CD4-positive, CD25-positive, alpha-beta regulatory T cell (primary cell): Measurements from ENCODE around the gene TAS2R19. TPM values are rescaled to one million over a fixed set of nuclear protein-coding genes. Genes with fewer than 3 reads are reported as not detected.

Experiments used
- ATAC-seq, 2 donors: fragments of 150-1000 bp; cut with Tn5 transposase; one replicate each; pipeline ENCODE4 v1.10.0; 2021; ENCODE audit warnings: low read depth in 2 of 2, moderate number of reproducible peaks in 2 of 2, moderate library complexity in 1 of 2
- DNase-seq, 3 donors: peaks; one replicate each; pipeline versions ENCODE4 v3.0.0 to v3.0.0-alpha.2; 2012 to 2022; ENCODE audit warnings: mixed read lengths in 1 of 3
- H3K27ac ChIP-seq: one replicate; pipeline ENCODE4 v1.7.0; 2013; ENCODE audit warnings: mild to moderate bottlenecking, low read length; ENCODE audit not compliant: insufficient read depth, poor library complexity, severe bottlenecking
- H3K27me3 ChIP-seq: one replicate; pipeline ENCODE4 v1.7.0; 2013; ENCODE audit warnings: low read length; ENCODE audit not compliant: control insufficient read depth, insufficient read depth
- H3K36me3 ChIP-seq: one replicate; pipeline ENCODE4 v1.7.0; 2013; ENCODE audit warnings: mild to moderate bottlenecking, low read length, moderate library complexity; ENCODE audit not compliant: control insufficient read depth, insufficient read depth
- H3K4me1 ChIP-seq: 2 replicates; pipeline ENCODE4 v1.7.0; 2013; ENCODE audit warnings: mild to moderate bottlenecking, low read length; ENCODE audit not compliant: insufficient read depth, control insufficient read depth, poor library complexity, severe bottlenecking
- H3K4me3 ChIP-seq: one replicate; pipeline ENCODE4 v1.7.0; 2013; ENCODE audit warnings: low read depth, mild to moderate bottlenecking, low read length, moderate library complexity
- H3K9me3 ChIP-seq, 2 experiments: 1 replicate in 1 of 2; 2 replicates in 1 of 2; pipeline ENCODE4 v1.7.0; 2013; ENCODE audit warnings: low read length in 2 of 2, mild to moderate bottlenecking in 1 of 2, moderate library complexity in 1 of 2; ENCODE audit not compliant: control insufficient read depth in 2 of 2
- H3K27ac Mint-ChIP-seq, 3 donors: one replicate each; pipeline ENCODE4 v1.8.0; 2020 to 2022; ENCODE audit warnings: mild to moderate bottlenecking in 3 of 3, mixed read lengths in 3 of 3, moderate library complexity in 2 of 3
- H3K27me3 Mint-ChIP-seq: one replicate; pipeline ENCODE4 v1.8.0; 2022; ENCODE audit warnings: mild to moderate bottlenecking, mixed read lengths
- H3K36me3 Mint-ChIP-seq: one replicate; pipeline ENCODE4 v1.8.0; 2020; ENCODE audit warnings: mixed read lengths
- H3K4me1 Mint-ChIP-seq, 4 donors: one replicate each; pipeline ENCODE4 v1.8.0; 2020 to 2022; ENCODE audit warnings: mixed read lengths in 4 of 4, mild to moderate bottlenecking in 1 of 4
- H3K4me3 Mint-ChIP-seq, 4 donors: one replicate each; pipeline ENCODE4 v1.8.0; 2020 to 2022; ENCODE audit warnings: mild to moderate bottlenecking in 4 of 4, mixed read lengths in 4 of 4, moderate library complexity in 3 of 4
- H3K9me3 Mint-ChIP-seq, 7 donors: one replicate each; pipeline ENCODE4 v1.8.0; 2020 to 2022; ENCODE audit warnings: mixed read lengths in 7 of 7, mild to moderate bottlenecking in 3 of 7, moderate library complexity in 2 of 7
- polyA plus RNA-seq, 4 donors: library from polyadenylated mRNA; unstranded; fragments of 300-500 nt; fragmentation: Illumina TruSeq; gene quantifications; one replicate each; pipeline ENCODE4 v1.2.3, GENCODE V29; 2021
- total RNA-seq: library from RNA; stranded (reverse); gene quantifications from one replicate; pipeline ENCODE4 v1.2.3, GENCODE V29; 2022

TAS2R19 gene
- total and polyA plus RNA-seq, 5 donors from 2014 or later = 0.32 to 1.2 (median 0.73) TPM; not detected in 2

DNA sequence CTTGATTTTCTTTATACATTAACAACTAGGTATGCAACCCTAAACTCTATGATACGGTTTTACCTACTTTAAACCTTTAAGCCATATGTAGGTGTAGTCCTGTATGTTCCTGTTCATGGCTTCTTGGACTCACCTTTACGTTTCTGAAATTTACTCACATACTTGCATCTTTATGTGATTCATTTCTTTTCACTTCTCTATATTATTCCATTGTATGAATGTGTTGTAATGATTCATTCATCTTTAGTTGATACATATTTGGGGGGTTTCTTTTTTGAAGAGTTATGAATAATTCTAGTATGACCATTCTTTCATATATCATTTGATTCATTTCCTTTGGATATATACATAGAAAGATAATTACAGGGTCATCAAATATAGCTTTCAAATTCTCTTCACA lies 33.3 kb downstream of the TAS2R19 start:
- Mint-ChIP-seq H3K36me3 (peaks cover 20% of the 10 kb centered on the region), H3K4me1 (peaks cover 0 to 17% (median 12%) of the 10 kb centered on the region in 4 donors), H3K27me3 (no peaks in the 10 kb centered on the region), H3K9me3 (peaks cover 0 to 3% (median 0%) of the 10 kb centered on the region in 7 donors), H3K4me3 (no peak overlapping the region), H3K27ac (no peak overlapping the region)
- no peak for DNase-seq
- Histone ChIP-seq H3K4me1 (no peaks in the 10 kb centered on the region), H3K4me3 (no peak overlapping the region), H3K9me3 (peaks cover 0 to 3% of the 10 kb centered on the region in 2 experiments), H3K27me3 (no peaks in the 10 kb centered on the region), H3K36me3 (peaks cover 2% of the 10 kb centered on the region), H3K27ac (no peak overlapping the region)
- no peak for ATAC-seq

DNA sequence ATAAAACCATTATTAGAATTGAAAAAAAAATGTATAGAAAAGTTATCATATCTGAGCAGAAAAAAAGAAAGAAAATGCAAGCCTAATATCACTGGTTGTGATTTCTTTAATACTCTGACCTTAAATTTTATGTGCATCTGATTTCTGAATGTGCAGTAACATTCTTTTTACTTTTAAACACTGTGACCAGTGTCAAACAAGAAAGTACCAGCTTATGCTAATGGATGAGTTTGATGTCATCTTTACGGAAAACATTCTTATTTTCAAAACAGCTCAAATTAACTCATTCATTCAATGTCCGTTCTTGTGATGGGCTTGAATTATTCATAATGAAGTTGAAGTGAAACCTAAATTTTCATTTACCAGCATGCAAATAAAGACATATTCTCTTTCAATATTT lies 35.6 kb downstream of the TAS2R19 start, which contains the start of gene TAS2R50:
TAS2R50 (minus strand) TSS at position 101 of the 400 bp plus-strand sequence; CDS start at position 49, 52 bp downstream.
- H3K27ac ChIP-seq = no peak within 1 kb of the TSS
- peaks cover 14% of the 10 kb centered on the region for H3K36me3 Mint-ChIP-seq
- H3K4me1 Mint-ChIP-seq = peaks cover 6 to 34% (median 30%) of the 10 kb centered on the region in 4 donors
- no peak within 1 kb of the TSS for H3K27ac Mint-ChIP-seq
- peak within 1 kb of the TSS in 1 of 4 donors; percentile 55 for H3K4me3 Mint-ChIP-seq
- H3K9me3 Mint-ChIP-seq = peaks cover 0 to 3% (median 0%) of the 10 kb centered on the region in 7 donors
- no peaks in the 10 kb centered on the region for H3K27me3 Mint-ChIP-seq
- no peaks in the 10 kb centered on the region for H3K36me3 ChIP-seq
- peaks cover 14% of the 10 kb centered on the region for H3K4me1 ChIP-seq
- no peaks in the 10 kb centered on the region for H3K27me3 ChIP-seq
- ATAC-seq = no peak
- DNase-seq = no peak
- H3K9me3 ChIP-seq = peaks cover 0 to 3% of the 10 kb centered on the region in 2 experiments
- no peak within 1 kb of the TSS for H3K4me3 ChIP-seq

DNA sequence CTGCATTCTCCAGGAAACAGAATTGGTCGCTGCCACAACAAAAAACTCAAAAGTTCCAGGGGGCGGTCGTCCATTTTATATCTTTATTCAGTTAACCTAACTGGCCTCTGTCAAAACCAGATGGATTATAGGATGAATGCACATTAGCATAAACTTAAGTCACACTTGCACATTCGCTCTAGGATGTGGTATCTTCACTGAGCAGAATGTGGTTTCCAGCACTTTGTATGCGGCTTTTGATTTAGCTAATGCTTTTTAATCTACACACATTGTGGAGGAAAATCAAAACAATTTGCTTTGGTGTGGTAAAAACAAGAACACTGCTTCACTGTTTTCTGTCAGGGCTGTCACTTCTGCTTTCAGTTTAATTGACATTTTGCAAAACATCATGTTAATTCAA lies 40.2 kb downstream of the TAS2R19 start:
- H3K27ac ChIP-seq = no peak overlapping the region
- no peaks in the 10 kb centered on the region for H3K36me3 Mint-ChIP-seq
- H3K4me3 Mint-ChIP-seq = peak overlapping the region in 2 of 4 donors; percentile 5 to 16
- H3K9me3 ChIP-seq = no peaks in the 10 kb centered on the region
- H3K4me3 ChIP-seq = peak overlapping the region; percentile 61
- no peaks in the 10 kb centered on the region for H3K27me3 Mint-ChIP-seq
- H3K27ac Mint-ChIP-seq = no peak overlapping the region
- ATAC-seq (peak; percentile 73 to 85), DNase-seq (peak in 2 of 3 donors; percentile 81 to 82)
- H3K9me3 Mint-ChIP-seq = no peaks in the 10 kb centered on the region
- peaks cover 17% of the 10 kb centered on the region for H3K4me1 ChIP-seq
- H3K36me3 ChIP-seq = no peaks in the 10 kb centered on the region
- H3K27me3 ChIP-seq = no peaks in the 10 kb centered on the region
- peaks cover 11 to 56% (median 41%) of the 10 kb centered on the region in 4 donors for H3K4me1 Mint-ChIP-seq

DNA sequence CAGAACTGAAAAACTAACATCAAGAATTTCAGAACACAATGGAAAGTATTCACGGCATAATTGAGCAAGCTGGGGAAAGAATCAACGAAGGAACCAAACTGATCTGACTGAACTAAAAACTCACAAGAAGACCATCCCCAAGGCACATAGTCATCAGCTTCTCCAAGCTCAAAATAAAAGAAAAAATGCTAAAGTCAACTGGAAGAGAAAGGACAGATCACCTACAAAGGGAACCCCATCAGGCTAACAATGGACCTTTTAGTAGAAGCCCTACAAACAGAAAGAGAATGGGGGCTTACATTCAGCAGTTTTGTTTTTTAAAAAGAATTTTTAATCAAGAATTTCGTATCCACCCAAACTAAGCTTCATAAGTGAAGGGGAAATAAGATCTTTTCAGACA lies 47.5 kb downstream of the TAS2R19 start:
- no peak overlapping the region for H3K27ac Mint-ChIP-seq
- Histone ChIP-seq H3K36me3 (peaks cover 5% of the 10 kb centered on the region), H3K27ac (no peak overlapping the region), H3K4me3 (no peak overlapping the region), H3K4me1 (no peaks in the 10 kb centered on the region), H3K27me3 (no peaks in the 10 kb centered on the region), H3K9me3 (no peaks in the 10 kb centered on the region)
- peaks cover 6% of the 10 kb centered on the region for H3K36me3 Mint-ChIP-seq
- H3K27me3 Mint-ChIP-seq = peaks cover 4% of the 10 kb centered on the region
- peaks cover 0 to 2% (median 0%) of the 10 kb centered on the region in 7 donors for H3K9me3 Mint-ChIP-seq
- peaks cover 11 to 33% (median 26%) of the 10 kb centered on the region in 4 donors for H3K4me1 Mint-ChIP-seq
- no peak for DNase-seq
- no peak overlapping the region for H3K4me3 Mint-ChIP-seq
- no peak for ATAC-seq

Other genes with a start within 250 kb of the TAS2R19 start
- not detected for gene TAS2R7, start 220.0 kb downstream of the TAS2R19 start, total RNA-seq
- not detected for gene TAS2R7, start 220.0 kb downstream of the TAS2R19 start, polyA plus RNA-seq
- gene TAS2R8, start 215.3 kb downstream of the TAS2R19 start, total RNA-seq = not detected
- not detected for gene TAS2R8, start 215.3 kb downstream of the TAS2R19 start, polyA plus RNA-seq
- not detected for gene TAS2R9, start 212.5 kb downstream of the TAS2R19 start, total RNA-seq
- under 1 TPM in 1 of 4 donors, not detected in 3; 0.22 TPM for gene TAS2R9, start 212.5 kb downstream of the TAS2R19 start, polyA plus RNA-seq
- gene TAS2R10, start 196.3 kb downstream of the TAS2R19 start, total RNA-seq = not detected
- gene TAS2R10, start 196.3 kb downstream of the TAS2R19 start, polyA plus RNA-seq = not detected
- gene PRR4, start 173.1 kb downstream of the TAS2R19 start, total RNA-seq = 1.6 TPM
- 1 to 10 TPM in 2 of 4 donors, under 1 TPM in 2; 0.51 to 2.4 (median 1.0) TPM for gene PRR4, start 173.1 kb downstream of the TAS2R19 start, polyA plus RNA-seq
- 26.9 TPM for gene PRH1, start 138.4 kb downstream of the TAS2R19 start, total RNA-seq
- 10 to 100 TPM in 2 of 4 donors, 1 to 10 TPM in 2; 7.1 to 13.5 (median 8.8) TPM for gene PRH1, start 138.4 kb downstream of the TAS2R19 start, polyA plus RNA-seq
- 1.4 TPM for gene TAS2R13, start 113.1 kb downstream of the TAS2R19 start, total RNA-seq
- gene TAS2R13, start 113.1 kb downstream of the TAS2R19 start, polyA plus RNA-seq = not detected
- gene PRH2, start 93.4 kb downstream of the TAS2R19 start, total RNA-seq = not detected
- gene PRH2, start 93.4 kb downstream of the TAS2R19 start, polyA plus RNA-seq = not detected
- 2.5 TPM for gene TAS2R14, start 83.4 kb downstream of the TAS2R19 start, total RNA-seq
- under 1 TPM; 0.26 to 0.96 (median 0.80) TPM for gene TAS2R14, start 83.4 kb downstream of the TAS2R19 start, polyA plus RNA-seq
- gene TAS2R50, start 35.7 kb downstream of the TAS2R19 start, total RNA-seq = 1.6 TPM
- gene TAS2R50, start 35.7 kb downstream of the TAS2R19 start, polyA plus RNA-seq = not detected
- 2.2 TPM for gene TAS2R20, start 24.3 kb downstream of the TAS2R19 start, total RNA-seq
- under 1 TPM in 2 of 4 donors, not detected in 2; 0.12 to 0.39 TPM for gene TAS2R20, start 24.3 kb downstream of the TAS2R19 start, polyA plus RNA-seq
- 4.2 TPM for gene TAS2R31, start 8.8 kb upstream of the TAS2R19 start, total RNA-seq
- under 1 TPM in 3 of 4 donors, not detected in 1; 0.17 to 0.58 (median 0.47) TPM for gene TAS2R31, start 8.8 kb upstream of the TAS2R19 start, polyA plus RNA-seq
- 2.8 TPM for gene TAS2R46, start 39.7 kb upstream of the TAS2R19 start, total RNA-seq
- gene TAS2R46, start 39.7 kb upstream of the TAS2R19 start, polyA plus RNA-seq = under 1 TPM in 1 of 4 donors, not detected in 3; 0.26 TPM
- 0.79 TPM for gene TAS2R43, start 69.7 kb upstream of the TAS2R19 start, total RNA-seq
- gene TAS2R43, start 69.7 kb upstream of the TAS2R19 start, polyA plus RNA-seq = not detected
- 7.2 TPM for gene TAS2R30, start 112.0 kb upstream of the TAS2R19 start, total RNA-seq
- gene TAS2R30, start 112.0 kb upstream of the TAS2R19 start, polyA plus RNA-seq = not detected
- gene SMIM10L1, start 148.6 kb upstream of the TAS2R19 start, total RNA-seq = 9.3 TPM
- gene SMIM10L1, start 148.6 kb upstream of the TAS2R19 start, polyA plus RNA-seq = 10 to 100 TPM in 2 of 4 donors, 1 to 10 TPM in 2; 6.3 to 15.1 (median 10.0) TPM
- not detected for gene TAS2R42, start 164.3 kb upstream of the TAS2R19 start, total RNA-seq
- gene TAS2R42, start 164.3 kb upstream of the TAS2R19 start, polyA plus RNA-seq = not detected
- gene PRB3, start 247.1 kb upstream of the TAS2R19 start, total RNA-seq = not detected
- under 1 TPM in 1 of 4 donors, not detected in 3; 0.17 TPM for gene PRB3, start 247.1 kb upstream of the TAS2R19 start, polyA plus RNA-seq